ENCODE measurements around the gene CRYL1.

Gene CRYL1

GRCh38 chr13:20491926-20492435 is 33.7 kb downstream of the CRYL1 start:
- DNase-seq, result no peak

- DNase-seq, result no peak
Observed at GRCh38 chr13:20489185-20489820, 36.4 kb downstream of the CRYL1 start.

- no peak for DNase-seq
Observed at GRCh38 chr13:20487927-20488326, 37.7 kb downstream of the CRYL1 start.

GRCh38 chr13:20482787-20483186 is 42.9 kb downstream of the CRYL1 start:
- no peak for DNase-seq

- DNase-seq, result no peak
Observed at GRCh38 chr13:20482275-20482761, 43.3 kb downstream of the CRYL1 start.

- DNase-seq, result no peak
Observed at GRCh38 chr13:20477394-20477793, 48.3 kb downstream of the CRYL1 start.

- peak; percentile 69 for DNase-seq
Observed at GRCh38 chr13:20475927-20476691, 49.5 kb downstream of the CRYL1 start.

- no peak for DNase-seq
Observed at GRCh38 chr13:20474515-20474914, 51.1 kb downstream of the CRYL1 start.

- no peak for DNase-seq
Observed at GRCh38 chr13:20473888-20474287, 51.8 kb downstream of the CRYL1 start.

- no peak for DNase-seq
Observed at GRCh38 chr13:20473139-20473538, 52.5 kb downstream of the CRYL1 start.

GRCh38 chr13:20472531-20472930 is 53.1 kb downstream of the CRYL1 start:
- no peak for DNase-seq

- DNase-seq, result no peak
Observed at GRCh38 chr13:20470136-20470535, 55.5 kb downstream of the CRYL1 start.

GRCh38 chr13:20466371-20466770 is 59.3 kb downstream of the CRYL1 start:
- no peak for DNase-seq

- no peak for DNase-seq
Observed at GRCh38 chr13:20465218-20465879, 60.3 kb downstream of the CRYL1 start.

- no peak for DNase-seq
Observed at GRCh38 chr13:20462921-20463320, 62.7 kb downstream of the CRYL1 start.

- DNase-seq, result no peak
Observed at GRCh38 chr13:20462533-20462915, 63.1 kb downstream of the CRYL1 start.

- DNase-seq, result no peak
Observed at GRCh38 chr13:20461860-20462532, 63.7 kb downstream of the CRYL1 start.

GRCh38 chr13:20461481-20461859 is 64.2 kb downstream of the CRYL1 start:
- no peak for DNase-seq

GRCh38 chr13:20460761-20461160 is 64.9 kb downstream of the CRYL1 start:
- DNase-seq, result no peak

GRCh38 chr13:20457670-20458069 is 68.0 kb downstream of the CRYL1 start:
- no peak for DNase-seq

- no peak for DNase-seq
Observed at GRCh38 chr13:20456737-20457136, 68.9 kb downstream of the CRYL1 start.

GRCh38 chr13:20451397-20451796 is 74.3 kb downstream of the CRYL1 start:
- DNase-seq, result no peak

- no peak for DNase-seq
Observed at GRCh38 chr13:20448470-20448869, 77.2 kb downstream of the CRYL1 start.

All from activated T-cell treated with anti-CD3 and anti-CD28 coated beads, Interleukin-2, amount 50 U/mL, for 1 hour (primary cell).